ENCODE measurements around the gene IRF2.

DNA sequence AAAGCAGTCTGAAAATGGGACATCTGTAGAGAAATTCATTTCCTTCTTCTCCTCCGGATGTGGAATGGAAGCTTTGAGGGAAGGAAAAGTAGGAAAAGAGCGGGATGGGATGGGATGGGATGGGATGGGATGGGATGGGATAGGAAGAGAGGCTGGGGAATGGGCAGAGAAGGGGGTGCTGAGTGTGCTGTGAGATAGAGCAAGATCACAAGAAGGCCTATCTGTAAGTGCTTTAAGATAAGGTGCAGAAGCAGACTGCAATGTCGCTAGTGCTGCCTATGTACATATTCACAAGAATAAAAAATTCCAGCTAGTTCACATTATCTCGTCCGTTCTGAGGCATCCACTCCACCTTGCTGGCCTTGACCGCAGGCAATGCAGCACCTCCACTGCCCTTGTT is 86.2 kb downstream of the IRF2 start:
- TF ChIP-seq FOXP2 (optimal IDR thresholded peaks at IDR 0.05; ENCODE audit: control extremely low read depth, extremely low read length, insufficient read depth) (no peak), POLR2AphosphoS5 (IDR thresholded peaks at IDR 0.05; ENCODE audit: borderline replicate concordance, low read depth, low read length) (no peak), EZH2 (IDR thresholded peaks at IDR 0.05) (no peak)

All from SK-N-MC (cell line).